Lower lobe of right lung (tissue), 2 donors: ENCODE measurements around the gene TPPP. TPM values are rescaled to one million over a fixed set of nuclear protein-coding genes. Genes with fewer than 3 reads are reported as not detected.
A peak's percentile ranks its signal among the peaks of the same experiment; 100 is the strongest.

Experiments used
- ATAC-seq, 2 donors: fragments of 200-7000 bp; cut with Tn5 transposase; one replicate each; pipeline ENCODE4 v1.9.1; 2020 to 2022; ENCODE audit warnings: mild to moderate bottlenecking in 2 of 2, moderate library complexity in 2 of 2
- DNase-seq: peaks from one replicate; pipeline ENCODE4 v3.0.0-alpha.2; 2020
- H3K27ac ChIP-seq: fragments of 200-600 bp; one replicate; pipeline ENCODE4 v1.8.0; 2022
- H3K27me3 ChIP-seq: fragments of 200-600 bp; one replicate; pipeline ENCODE4 v1.8.0; 2022; ENCODE audit warnings: low read depth
- H3K36me3 ChIP-seq: fragments of 200-600 bp; one replicate; pipeline ENCODE4 v1.8.0; 2022; ENCODE audit warnings: mild to moderate bottlenecking
- H3K4me1 ChIP-seq: fragments of 200-600 bp; one replicate; pipeline ENCODE4 v1.8.0; 2022
- H3K4me3 ChIP-seq: fragments of 200-600 bp; one replicate; pipeline ENCODE4 v1.8.0; 2022; ENCODE audit warnings: mild to moderate bottlenecking
- H3K9me3 ChIP-seq: fragments of 200-600 bp; one replicate; pipeline ENCODE4 v1.8.0; 2022
- CTCF ChIP-seq: fragments of 200-600 bp; IDR thresholded peaks from one replicate; pipeline ENCODE4 v1.8.0; 2022; ENCODE audit warnings: antibody characterized with exemption, mild to moderate bottlenecking
- intact Hi-C: fragments of 100-400 bp; cut with DNase I; formaldehyde crosslinking; loops from one replicate; pipeline ENCODE4 v1.11.0; 2022
- total RNA-seq: library from RNA; stranded (reverse); fragmentation: NEBNext Ultra II Directional; extraction: Animal tissue kit (Norgen Biotek cat#: 25700); gene quantifications from one replicate; pipeline ENCODE4 v1.2.1, GENCODE V29; 2021
- donor health status: DM: no; HTN: yes; CAD: no; lungs with severe emphysema.

The TPPP gene
- total RNA-seq, 1 donor from 2014 or later: 16.2 TPM

- Histone ChIP-seq H3K4me1 (peaks cover 12% of the 10 kb centered on the region), H3K9me3 (no peaks in the 10 kb centered on the region), H3K4me3 (peak overlapping the region; percentile 92), H3K27ac (peak overlapping the region; percentile 71), H3K27me3 (peaks cover 7% of the 10 kb centered on the region), H3K36me3 (no peaks in the 10 kb centered on the region)
- no peak for TF ChIP-seq CTCF
- ATAC-seq (peak; percentile 37 to 43), DNase-seq (no peak)
- intact Hi-C loops: no loop called here
Observed at GRCh38 chr5:612498-613424, 80.4 kb downstream of the TPPP start.

GRCh38 chr5:611731-612486 lies 81.2 kb downstream of the TPPP start, which contains the start of gene CEP72:
TSS of gene CEP72 (plus strand) at chr5:612340. CDS start at chr5:612362, 22 bp downstream.
- H3K4me1 ChIP-seq: peaks cover 12% of the 10 kb centered on the region
- intact Hi-C loops: no loop called here
- no peaks in the 10 kb centered on the region for H3K9me3 ChIP-seq
- peaks cover 15% of the 10 kb centered on the region for H3K27me3 ChIP-seq
- peak; percentile 92 for DNase-seq
- ATAC-seq: peak; percentile 96 to 97
- peak within 1 kb of the TSS; percentile 71 for H3K27ac ChIP-seq
- H3K4me3 ChIP-seq: peak within 1 kb of the TSS; percentile 92
- H3K36me3 ChIP-seq: no peaks in the 10 kb centered on the region
- no peak for TF ChIP-seq CTCF

- H3K4me1 ChIP-seq: peaks cover 12% of the 10 kb centered on the region
- ATAC-seq: peak in 1 of 2 donors; percentile 1
- no peaks in the 10 kb centered on the region for H3K9me3 ChIP-seq
- TF ChIP-seq CTCF: no peak
- peak overlapping the region; percentile 92 for H3K4me3 ChIP-seq
- no peak for DNase-seq
- H3K27ac ChIP-seq: peak overlapping the region; percentile 71
- peaks cover 23% of the 10 kb centered on the region for H3K27me3 ChIP-seq
- intact Hi-C loops: no loop called here
- H3K36me3 ChIP-seq: no peaks in the 10 kb centered on the region
Observed at GRCh38 chr5:610744-611730, 82.1 kb downstream of the TPPP start.

DNA sequence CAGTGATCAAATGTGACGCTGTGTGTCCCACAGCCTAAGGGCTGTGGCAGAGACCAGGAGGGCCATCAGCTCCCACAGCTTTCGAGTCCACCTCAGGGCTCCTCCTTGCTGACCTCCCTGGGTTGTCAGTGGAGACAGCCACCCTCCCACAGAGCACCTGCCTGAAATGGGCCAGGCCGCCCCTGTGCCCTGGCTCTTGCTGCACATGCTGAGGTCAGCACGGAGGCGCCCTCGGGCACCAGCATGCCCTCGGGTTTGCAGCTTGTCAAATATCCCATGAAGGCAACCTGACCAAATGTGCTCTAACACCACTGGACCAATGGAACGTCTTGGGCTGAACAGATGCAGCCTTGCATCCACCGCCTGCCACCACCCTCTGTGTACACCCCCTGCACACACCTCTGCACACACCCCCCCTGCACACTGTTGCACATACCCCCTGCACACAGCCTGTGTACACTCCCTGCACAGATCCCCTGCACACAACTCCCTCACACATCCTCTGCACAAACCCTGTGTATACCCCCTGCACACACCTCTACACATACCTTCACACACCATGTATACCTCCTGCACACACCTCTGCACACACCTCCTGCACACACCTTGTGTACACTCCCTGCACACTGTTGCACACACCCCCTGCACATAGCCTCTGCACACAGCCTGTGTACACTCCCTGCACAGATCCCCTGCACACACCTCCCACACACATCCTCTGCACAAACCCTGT lies 83.0 kb downstream of the TPPP start:
- no peak for TF ChIP-seq CTCF
- intact Hi-C loops: no loop called here
- Histone ChIP-seq H3K27ac (no peak overlapping the region), H3K36me3 (no peaks in the 10 kb centered on the region), H3K27me3 (peaks cover 24% of the 10 kb centered on the region), H3K4me1 (peaks cover 12% of the 10 kb centered on the region), H3K4me3 (no peak overlapping the region), H3K9me3 (no peaks in the 10 kb centered on the region)
- ATAC-seq: no peak
- no peak for DNase-seq

Other genes starting within 250 kb of the TPPP start
- gene SLC9A3, start 168.9 kb downstream of the TPPP start, total RNA-seq: 1.1 TPM
- gene CEP72, start 81.0 kb downstream of the TPPP start, total RNA-seq: 10.6 TPM
- 14.9 TPM for gene ZDHHC11B, start 91.4 kb upstream of the TPPP start, total RNA-seq
- 28.7 TPM for gene ZDHHC11, start 157.6 kb upstream of the TPPP start, total RNA-seq
- gene BRD9, start 199.4 kb upstream of the TPPP start, total RNA-seq: 37.7 TPM
- gene TRIP13, start 199.5 kb upstream of the TPPP start, total RNA-seq: 1.0 TPM